IMR-90 (cell line): ENCODE measurements around the gene XIRP1. TPM values are rescaled to one million over a fixed set of nuclear protein-coding genes. Genes with fewer than 3 reads are reported as not detected.

ENCODE experiments used
- ATAC-seq: fragments of 200-7000 bp; cut with Tn5 transposase; 2 replicates; pipeline ENCODE4 v1.9.1; 2020; ENCODE audit warnings: low read depth, mild to moderate bottlenecking, moderate library complexity
- BruUV-seq: library from RNA; stranded (reverse); fragments of 400-500 nt; replicated peaks from 2 replicates; lab custom pipeline; 2021; lab: Mats Ljungman, UMichigan
- CTCF ChIA-PET: fragments of 300-600 bp; formaldehyde crosslinking; extraction: SDS; loops from one replicate; lab custom pipeline; 2021; ENCODE audit warnings: antibody characterized with exemption; lab: Yijun Ruan, JAX
- POLR2A ChIA-PET: fragments of 300-600 bp; sonication (Branson Sonifier 250); formaldehyde crosslinking; loops from one replicate; lab custom pipeline; 2022; ENCODE audit warnings: antibody characterized with exemption; ENCODE audit not compliant: unreplicated experiment; lab: Charles Lee
- DNase-seq: peaks from one replicate; pipeline ENCODE4 v3.0.0; 2013
- H2AFZ ChIP-seq: replicated peaks from 2 replicates; pipeline ENCODE3; 2013; ENCODE audit warnings: low read length, mild to moderate bottlenecking; ENCODE audit not compliant: poor library complexity
- H2AK5ac ChIP-seq: 2 replicates; pipeline ENCODE4 v1.6.1; 2013; ENCODE audit warnings: low read depth, low read length, inconsistent platforms
- H2AK9ac ChIP-seq: replicated peaks from 2 replicates; pipeline ENCODE3; 2013; ENCODE audit warnings: mild to moderate bottlenecking, low read depth, low read length, moderate library complexity; ENCODE audit not compliant: poor library complexity
- H2BK120ac ChIP-seq: 2 replicates; pipeline ENCODE4 v1.6.1; 2013; ENCODE audit warnings: low read depth, low read length, inconsistent platforms
- H2BK15ac ChIP-seq: 3 replicates; pipeline ENCODE4 v1.6.1; 2013; ENCODE audit warnings: low read depth, low read length, inconsistent platforms
- H2BK20ac ChIP-seq: 2 replicates; pipeline ENCODE4 v1.6.1; 2013; ENCODE audit warnings: low read depth, mild to moderate bottlenecking, inconsistent platforms, low read length, moderate library complexity
- H2BK5ac ChIP-seq: 2 replicates; pipeline ENCODE4 v1.6.1; 2013; ENCODE audit warnings: mild to moderate bottlenecking, low read depth, low read length, inconsistent platforms; ENCODE audit not compliant: poor library complexity, severe bottlenecking
- H3K14ac ChIP-seq: replicated peaks from 2 replicates; pipeline ENCODE4 v1.6.1; 2013; ENCODE audit warnings: low read depth, low read length, inconsistent platforms
- H3K18ac ChIP-seq: 2 replicates; pipeline ENCODE4 v1.6.1; 2013; ENCODE audit warnings: low read depth, low read length, control low read depth
- H3K23ac ChIP-seq: 2 replicates; pipeline ENCODE4 v1.6.1; 2013; ENCODE audit warnings: low read depth, low read length, inconsistent platforms
- H3K27ac ChIP-seq: 2 replicates; pipeline ENCODE4 v1.5.1; 2013; ENCODE audit warnings: mild to moderate bottlenecking, control low read depth, low read length; ENCODE audit not compliant: insufficient read depth
- H3K27me3 ChIP-seq: 2 replicates; pipeline ENCODE4 v1.6.1; 2013; ENCODE audit warnings: low read length; ENCODE audit not compliant: control insufficient read depth, insufficient read depth
- H3K36me3 ChIP-seq: 2 replicates; pipeline ENCODE4 v1.6.1; 2013; ENCODE audit warnings: low read length, mixed read lengths; ENCODE audit not compliant: control insufficient read depth, insufficient read depth
- H3K4ac ChIP-seq: 2 replicates; pipeline ENCODE4 v1.6.1; 2013; ENCODE audit warnings: low read depth, low read length, inconsistent platforms
- H3K4me1 ChIP-seq: 2 replicates; pipeline ENCODE4 v1.6.1; 2013; ENCODE audit warnings: low read length, mixed read lengths; ENCODE audit not compliant: control insufficient read depth, insufficient read depth
- H3K4me2 ChIP-seq: 2 replicates; pipeline ENCODE4 v1.6.1; 2013; ENCODE audit warnings: low read depth, mild to moderate bottlenecking, control low read depth, low read length, moderate library complexity
- H3K4me3 ChIP-seq: 2 replicates; pipeline ENCODE4 v1.5.1; 2013; ENCODE audit warnings: low read depth, mild to moderate bottlenecking, control low read depth, low read length, moderate library complexity; ENCODE audit not compliant: insufficient read depth
- H3K56ac ChIP-seq: 2 replicates; pipeline ENCODE4 v1.6.1; 2013; ENCODE audit warnings: low read length, inconsistent platforms; ENCODE audit not compliant: insufficient read depth; ENCODE audit errors: extremely low read depth
- H3K79me1 ChIP-seq, 2 experiments: 2 replicates each; pipeline ENCODE4 v1.6.1; 2013; ENCODE audit warnings: low read length in 2 of 2, inconsistent platforms in 1 of 2, low read depth in 1 of 2
- H3K9ac ChIP-seq: 2 replicates; pipeline ENCODE4 v1.6.1; 2013; ENCODE audit warnings: low read depth, low read length, control low read depth
- H3K9me1 ChIP-seq: 2 replicates; pipeline ENCODE4 v1.6.1; 2013; ENCODE audit warnings: low read length, inconsistent platforms; ENCODE audit not compliant: insufficient read depth
- H3K9me3 ChIP-seq: 2 replicates; pipeline ENCODE4 v1.6.1; 2013; ENCODE audit warnings: low read length; ENCODE audit not compliant: control insufficient read depth, insufficient read depth
- H4K20me1 ChIP-seq: 2 replicates; pipeline ENCODE4 v1.6.1; 2013; ENCODE audit warnings: low read length, inconsistent platforms; ENCODE audit not compliant: insufficient read depth
- H4K5ac ChIP-seq: 2 replicates; pipeline ENCODE4 v1.6.1; 2013; ENCODE audit warnings: mild to moderate bottlenecking, low read depth, low read length, control low read depth
- H4K8ac ChIP-seq, 2 experiments: 2 replicates each; pipeline ENCODE4 v1.6.1; 2013; ENCODE audit warnings: low read depth in 2 of 2, low read length in 2 of 2, control low read depth in 1 of 2, inconsistent platforms in 1 of 2
- H4K91ac ChIP-seq: 2 replicates; pipeline ENCODE4 v1.6.1; 2013; ENCODE audit warnings: low read depth, low read length, inconsistent platforms; ENCODE audit not compliant: insufficient read depth
- FOS ChIP-seq: fragments of 150-350 bp; IDR thresholded peaks from 2 replicates; pipeline ENCODE4 v1.6.1; 2016; ENCODE audit warnings: low read depth, low read length
- MAFK ChIP-seq: IDR thresholded peaks from 2 replicates; pipeline ENCODE4 v1.6.1; 2012; ENCODE audit warnings: low read depth, low read length, improper control_type of control experiment
- MXI1 ChIP-seq: IDR thresholded peaks from 2 replicates; pipeline ENCODE4 v1.6.1; 2012; ENCODE audit warnings: low read depth, mild to moderate bottlenecking, low read length, moderate library complexity, borderline replicate concordance
- NFE2L2 ChIP-seq: fragments of 150-350 bp; IDR thresholded peaks from 2 replicates; pipeline ENCODE4 v1.6.1; 2016; ENCODE audit warnings: low read depth, mild to moderate bottlenecking, low read length
- POLR2A ChIP-seq: IDR thresholded peaks from 2 replicates; pipeline ENCODE4 v1.6.1; 2012; ENCODE audit warnings: mild to moderate bottlenecking, low read depth, low read length
- RCOR1 ChIP-seq: IDR thresholded peaks from 2 replicates; pipeline ENCODE4 v1.6.1; 2012; ENCODE audit warnings: mild to moderate bottlenecking, low read length, improper control_type of control experiment; ENCODE audit not compliant: insufficient replicate concordance
- RFX5 ChIP-seq: IDR thresholded peaks from 2 replicates; pipeline ENCODE4 v1.8.0; 2012; ENCODE audit warnings: low read depth, mild to moderate bottlenecking, low read length, moderate library complexity
- SMC3 ChIP-seq: fragments of 150-350 bp; IDR thresholded peaks from 2 replicates; pipeline ENCODE4 v1.6.1; 2016; ENCODE audit warnings: low read depth, mild to moderate bottlenecking, antibody characterized with exemption, low read length, moderate library complexity
- WGBS, 2 experiments: methylation state at CpG; one replicate each; pipeline versions ENCODE4 v1.1.5 to v1.1.7; 2013; ENCODE audit warnings: missing lambda C conversion rate in 2 of 2; ENCODE audit not compliant: insufficient read length in 1 of 2; ENCODE audit errors: extremely low coverage in 2 of 2; 5-methylcytosine and 5-hydroxymethylcytosine counted together
- dilution Hi-C: fragments of 300-500 bp; cut with HindIII; formaldehyde crosslinking; loops from one replicate; pipeline ENCODE4 v1.14.3; 2018; ENCODE audit warnings: low sequenced_read_pairs; ENCODE audit not compliant: unreplicated experiment
- in situ Hi-C: fragments of 300-500 bp; cut with MboI; formaldehyde crosslinking; loops from 3 replicates; pipeline ENCODE4 v1.14.3; 2019; ENCODE audit warnings: low sequenced_read_pairs, inconsistent platforms, mixed read lengths
- intact Hi-C: fragments of 100-400 bp; cut with micrococcal nuclease; formaldehyde crosslinking; loops from 2 replicates; pipeline ENCODE4 v1.10.0; 2022
- polyA plus RNA-seq, 3 experiments: library from polyadenylated mRNA; depleted of rRNA; stranded (reverse); fragments of >200 nt; gene quantifications; 2 replicates each; pipeline ENCODE4 v1.2.3, GENCODE V29; 2012; ENCODE audit warnings: low replicate concordance in 1 of 3
- total RNA-seq: library from RNA; depleted of rRNA; stranded (reverse); fragments of >200 nt; gene quantifications from 2 replicates; pipeline ENCODE4 v1.2.3, GENCODE V29; 2012
- TF ChIP-seq, protein P1 (sequence below): fragments of 150-350 bp; IDR thresholded peaks from 2 replicates; pipeline ENCODE4 v1.6.1; 2016; ENCODE audit warnings: low read depth, mild to moderate bottlenecking, low read length, moderate library complexity, borderline replicate concordance

The XIRP1 gene
- total and polyA plus RNA-seq, 2 of the 4 experiments (the other 2 are of a cell fraction), result under 0.01 to 0.07 TPM

DNA sequence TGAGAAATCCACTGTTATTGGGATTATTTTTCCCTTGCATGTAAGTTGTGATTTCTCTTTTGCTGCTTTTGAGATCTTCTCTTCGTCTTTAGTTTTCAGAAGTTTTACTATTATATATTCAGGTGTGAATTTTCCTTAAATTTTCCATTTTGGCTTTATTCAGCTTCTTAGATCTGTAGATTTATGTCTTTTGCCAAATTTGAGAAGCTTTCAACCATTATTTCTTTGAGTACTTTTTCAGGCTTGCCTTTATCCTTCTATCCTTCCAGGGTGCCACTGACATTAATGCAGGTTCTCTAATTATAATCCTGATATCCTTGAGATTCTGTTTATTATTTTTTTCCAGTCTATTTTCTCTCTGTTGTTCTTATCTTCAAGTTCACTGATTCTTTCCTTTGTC is 38.1 kb upstream of the XIRP1 start:
- no peaks in the 10 kb centered on the region for H3K4me1 ChIP-seq
- H2BK120ac ChIP-seq, result no peak overlapping the region
- no peak overlapping the region for H3K27ac ChIP-seq
- no peak overlapping the region for H3K4me2 ChIP-seq
- H3K27me3 ChIP-seq, result peaks cover 14% of the 10 kb centered on the region
- no TSS peak for BruUV-seq
- no peak overlapping the region for H4K91ac ChIP-seq
- intact Hi-C loops (no loop called here), dilution Hi-C loops (no loop called here), in situ Hi-C loops (no loop called here)
- H3K23ac ChIP-seq, result no peak overlapping the region
- TF ChIP-seq RCOR1 (no peak), POLR2A (no peak), NFE2L2 (no peak), MXI1 (no peak), RFX5 (no peak), SMC3 (no peak), FOS (no peak), MAFK (no peak)
- TF ChIP-seq, protein P1, sequence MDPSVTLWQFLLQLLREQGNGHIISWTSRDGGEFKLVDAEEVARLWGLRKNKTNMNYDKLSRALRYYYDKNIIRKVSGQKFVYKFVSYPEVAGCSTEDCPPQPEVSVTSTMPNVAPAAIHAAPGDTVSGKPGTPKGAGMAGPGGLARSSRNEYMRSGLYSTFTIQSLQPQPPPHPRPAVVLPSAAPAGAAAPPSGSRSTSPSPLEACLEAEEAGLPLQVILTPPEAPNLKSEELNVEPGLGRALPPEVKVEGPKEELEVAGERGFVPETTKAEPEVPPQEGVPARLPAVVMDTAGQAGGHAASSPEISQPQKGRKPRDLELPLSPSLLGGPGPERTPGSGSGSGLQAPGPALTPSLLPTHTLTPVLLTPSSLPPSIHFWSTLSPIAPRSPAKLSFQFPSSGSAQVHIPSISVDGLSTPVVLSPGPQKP, result no peak
- H3K9me3 ChIP-seq, result no peaks in the 10 kb centered on the region
- H4K8ac ChIP-seq, result no peak overlapping the region
- H3K36me3 ChIP-seq, result no peaks in the 10 kb centered on the region
- H4K5ac ChIP-seq, result no peak overlapping the region
- no CpG with 5 or more reads among the region's 1 CpG for WGBS, 2 experiments
- CTCF ChIA-PET, result no interaction called here
- ATAC-seq, result no peak
- no peaks in the 10 kb centered on the region for H4K20me1 ChIP-seq
- H3K9ac ChIP-seq, result no peak overlapping the region
- H2BK15ac ChIP-seq, result no peak overlapping the region
- no peak overlapping the region for H3K4ac ChIP-seq
- no peaks in the 10 kb centered on the region for H3K79me1 ChIP-seq
- H3K56ac ChIP-seq, result no peak overlapping the region
- H3K14ac ChIP-seq, result no peak overlapping the region
- no peak overlapping the region for H2AFZ ChIP-seq
- H2BK20ac ChIP-seq, result no peak overlapping the region
- no peak overlapping the region for H2AK9ac ChIP-seq
- H3K18ac ChIP-seq, result no peak overlapping the region
- H3K9me1 ChIP-seq, result no peaks in the 10 kb centered on the region
- no peak overlapping the region for H2AK5ac ChIP-seq
- no peak overlapping the region for H3K4me3 ChIP-seq
- H2BK5ac ChIP-seq, result no peak overlapping the region
- POLR2A ChIA-PET, result no interaction called here
- no peak for DNase-seq
